Measurements from ENCODE around the gene ZNF746.

ZNF746 gene

GRCh38 chr7:149443523-149443922, 54.1 kb downstream of the ZNF746 start:
- no peak overlapping the region for H3K4me3 ChIP-seq (ENCODE audit: low read depth, low read length)
- no peaks in the 10 kb centered on the region for H3K9me3 ChIP-seq (ENCODE audit: control insufficient read depth, insufficient read depth, low read depth, low read length)
- H3K4me1 ChIP-seq (ENCODE audit: control insufficient read depth, insufficient read depth, low read length): no peaks in the 10 kb centered on the region
- no peak overlapping the region for H3K9ac ChIP-seq (ENCODE audit: low read length)
- H3K27ac ChIP-seq (ENCODE audit: low read depth, low read length): no peak overlapping the region
- peaks cover 35% of the 10 kb centered on the region for H3K36me3 ChIP-seq (ENCODE audit: control insufficient read depth, insufficient read depth, low read length)
- no peaks in the 10 kb centered on the region for H3K27me3 ChIP-seq (ENCODE audit: control insufficient read depth, insufficient read depth, low read length)

GRCh38 chr7:149442924-149443323, 54.7 kb downstream of the ZNF746 start:
- Histone ChIP-seq H3K4me3 (ENCODE audit: low read depth, low read length) (no peak overlapping the region), H3K27me3 (ENCODE audit: control insufficient read depth, insufficient read depth, low read length) (no peaks in the 10 kb centered on the region), H3K4me1 (ENCODE audit: control insufficient read depth, insufficient read depth, low read length) (no peaks in the 10 kb centered on the region), H3K36me3 (ENCODE audit: control insufficient read depth, insufficient read depth, low read length) (peaks cover 37% of the 10 kb centered on the region), H3K9ac (ENCODE audit: low read length) (no peak overlapping the region), H3K27ac (ENCODE audit: low read depth, low read length) (no peak overlapping the region), H3K9me3 (ENCODE audit: control insufficient read depth, insufficient read depth, low read depth, low read length) (no peaks in the 10 kb centered on the region)

- H3K9me3 ChIP-seq (ENCODE audit: control insufficient read depth, insufficient read depth, low read depth, low read length): no peaks in the 10 kb centered on the region
- H3K36me3 ChIP-seq (ENCODE audit: control insufficient read depth, insufficient read depth, low read length): peaks cover 26% of the 10 kb centered on the region
- H3K9ac ChIP-seq (ENCODE audit: low read length): no peak overlapping the region
- no peaks in the 10 kb centered on the region for H3K4me1 ChIP-seq (ENCODE audit: control insufficient read depth, insufficient read depth, low read length)
- H3K27me3 ChIP-seq (ENCODE audit: control insufficient read depth, insufficient read depth, low read length): no peaks in the 10 kb centered on the region
- no peak overlapping the region for H3K4me3 ChIP-seq (ENCODE audit: low read depth, low read length)
- no peak overlapping the region for H3K27ac ChIP-seq (ENCODE audit: low read depth, low read length)
Measured at GRCh38 chr7:149440222-149440621, 57.4 kb downstream of the ZNF746 start.

- H3K4me3 ChIP-seq (ENCODE audit: low read depth, low read length): no peak overlapping the region
- H3K36me3 ChIP-seq (ENCODE audit: control insufficient read depth, insufficient read depth, low read length): peaks cover 27% of the 10 kb centered on the region
- H3K27me3 ChIP-seq (ENCODE audit: control insufficient read depth, insufficient read depth, low read length): no peaks in the 10 kb centered on the region
- H3K9me3 ChIP-seq (ENCODE audit: control insufficient read depth, insufficient read depth, low read depth, low read length): no peaks in the 10 kb centered on the region
- H3K4me1 ChIP-seq (ENCODE audit: control insufficient read depth, insufficient read depth, low read length): no peaks in the 10 kb centered on the region
- no peak overlapping the region for H3K9ac ChIP-seq (ENCODE audit: low read length)
- no peak overlapping the region for H3K27ac ChIP-seq (ENCODE audit: low read depth, low read length)
Measured at GRCh38 chr7:149436358-149436757, 61.3 kb downstream of the ZNF746 start.

- H3K9me3 ChIP-seq (ENCODE audit: control insufficient read depth, insufficient read depth, low read depth, low read length): no peaks in the 10 kb centered on the region
- no peak overlapping the region for H3K9ac ChIP-seq (ENCODE audit: low read length)
- H3K4me3 ChIP-seq (ENCODE audit: low read depth, low read length): no peak overlapping the region
- no peaks in the 10 kb centered on the region for H3K27me3 ChIP-seq (ENCODE audit: control insufficient read depth, insufficient read depth, low read length)
- no peaks in the 10 kb centered on the region for H3K4me1 ChIP-seq (ENCODE audit: control insufficient read depth, insufficient read depth, low read length)
- H3K27ac ChIP-seq (ENCODE audit: low read depth, low read length): no peak overlapping the region
- H3K36me3 ChIP-seq (ENCODE audit: control insufficient read depth, insufficient read depth, low read length): peaks cover 25% of the 10 kb centered on the region
Measured at GRCh38 chr7:149433124-149433523, 64.5 kb downstream of the ZNF746 start.

GRCh38 chr7:149432121-149432691, 65.4 kb downstream of the ZNF746 start:
- no peak overlapping the region for H3K27ac ChIP-seq (ENCODE audit: low read depth, low read length)
- H3K4me1 ChIP-seq (ENCODE audit: control insufficient read depth, insufficient read depth, low read length): no peaks in the 10 kb centered on the region
- H3K27me3 ChIP-seq (ENCODE audit: control insufficient read depth, insufficient read depth, low read length): no peaks in the 10 kb centered on the region
- no peaks in the 10 kb centered on the region for H3K9me3 ChIP-seq (ENCODE audit: control insufficient read depth, insufficient read depth, low read depth, low read length)
- peaks cover 25% of the 10 kb centered on the region for H3K36me3 ChIP-seq (ENCODE audit: control insufficient read depth, insufficient read depth, low read length)
- H3K4me3 ChIP-seq (ENCODE audit: low read depth, low read length): no peak overlapping the region
- no peak overlapping the region for H3K9ac ChIP-seq (ENCODE audit: low read length)

- Histone ChIP-seq H3K27ac (ENCODE audit: low read depth, low read length) (no peak overlapping the region), H3K27me3 (ENCODE audit: control insufficient read depth, insufficient read depth, low read length) (no peaks in the 10 kb centered on the region), H3K9ac (ENCODE audit: low read length) (no peak overlapping the region), H3K4me1 (ENCODE audit: control insufficient read depth, insufficient read depth, low read length) (no peaks in the 10 kb centered on the region), H3K9me3 (ENCODE audit: control insufficient read depth, insufficient read depth, low read depth, low read length) (no peaks in the 10 kb centered on the region), H3K36me3 (ENCODE audit: control insufficient read depth, insufficient read depth, low read length) (peaks cover 24% of the 10 kb centered on the region), H3K4me3 (ENCODE audit: low read depth, low read length) (no peak overlapping the region)
Measured at GRCh38 chr7:149431486-149432120, 66.0 kb downstream of the ZNF746 start.

GRCh38 chr7:149430192-149430591, 67.4 kb downstream of the ZNF746 start:
- no peaks in the 10 kb centered on the region for H3K27me3 ChIP-seq (ENCODE audit: control insufficient read depth, insufficient read depth, low read length)
- no peak overlapping the region for H3K27ac ChIP-seq (ENCODE audit: low read depth, low read length)
- no peaks in the 10 kb centered on the region for H3K4me1 ChIP-seq (ENCODE audit: control insufficient read depth, insufficient read depth, low read length)
- no peaks in the 10 kb centered on the region for H3K9me3 ChIP-seq (ENCODE audit: control insufficient read depth, insufficient read depth, low read depth, low read length)
- no peak overlapping the region for H3K4me3 ChIP-seq (ENCODE audit: low read depth, low read length)
- peaks cover 16% of the 10 kb centered on the region for H3K36me3 ChIP-seq (ENCODE audit: control insufficient read depth, insufficient read depth, low read length)
- H3K9ac ChIP-seq (ENCODE audit: low read length): no peak overlapping the region

- H3K4me1 ChIP-seq (ENCODE audit: control insufficient read depth, insufficient read depth, low read length): peaks cover 3% of the 10 kb centered on the region; the same call in 1 of the 2 replicates
- no peak overlapping the region for H3K9ac ChIP-seq (ENCODE audit: low read length)
- H3K27me3 ChIP-seq (ENCODE audit: control insufficient read depth, insufficient read depth, low read length): peaks cover 6% of the 10 kb centered on the region; the same call in 1 of the 2 replicates
- H3K9me3 ChIP-seq (ENCODE audit: control insufficient read depth, insufficient read depth, low read depth, low read length): no peaks in the 10 kb centered on the region
- H3K27ac ChIP-seq (ENCODE audit: low read depth, low read length): no peak overlapping the region
- H3K4me3 ChIP-seq (ENCODE audit: low read depth, low read length): no peak overlapping the region
- H3K36me3 ChIP-seq (ENCODE audit: control insufficient read depth, insufficient read depth, low read length): peaks cover 16% of the 10 kb centered on the region
Measured at GRCh38 chr7:149427893-149428292, 69.7 kb downstream of the ZNF746 start.

- H3K4me1 ChIP-seq (ENCODE audit: control insufficient read depth, insufficient read depth, low read length): peaks cover 3% of the 10 kb centered on the region; the same call in 1 of the 2 replicates
- no peak overlapping the region for H3K4me3 ChIP-seq (ENCODE audit: low read depth, low read length)
- H3K36me3 ChIP-seq (ENCODE audit: control insufficient read depth, insufficient read depth, low read length): peaks cover 10% of the 10 kb centered on the region
Measured at GRCh38 chr7:149427096-149427680, 70.4 kb downstream of the ZNF746 start.

GRCh38 chr7:149423449-149424110, 74.0 kb downstream of the ZNF746 start:
- no peaks in the 10 kb centered on the region for H3K9me3 ChIP-seq (ENCODE audit: control insufficient read depth, insufficient read depth, low read depth, low read length)
- H3K4me1 ChIP-seq (ENCODE audit: control insufficient read depth, insufficient read depth, low read length): peaks cover 3% of the 10 kb centered on the region; the same call in 1 of the 2 replicates
- peaks cover 7% of the 10 kb centered on the region; the same call in 1 of the 2 replicates for H3K27me3 ChIP-seq (ENCODE audit: control insufficient read depth, insufficient read depth, low read length)
- H3K27ac ChIP-seq (ENCODE audit: low read depth, low read length): no peak overlapping the region
- H3K9ac ChIP-seq (ENCODE audit: low read length): no peak overlapping the region
- H3K4me3 ChIP-seq (ENCODE audit: low read depth, low read length): peak overlapping the region; percentile 58; the same call in 1 of the 2 replicates
- no peaks in the 10 kb centered on the region for H3K36me3 ChIP-seq (ENCODE audit: control insufficient read depth, insufficient read depth, low read length)

More at GRCh38 chr7:149427096-149427680, 70.4 kb downstream of the ZNF746 start:
- Histone ChIP-seq H3K9ac (ENCODE audit: low read length) (no peak overlapping the region), H3K27ac (ENCODE audit: low read depth, low read length) (no peak overlapping the region), H3K27me3 (ENCODE audit: control insufficient read depth, insufficient read depth, low read length) (peaks cover 7% of the 10 kb centered on the region; the same call in 1 of the 2 replicates), H3K9me3 (ENCODE audit: control insufficient read depth, insufficient read depth, low read depth, low read length) (no peaks in the 10 kb centered on the region)

Data from HUES6 (cell line).